AG10803 (cell line): ENCODE results near the gene PROB1.
"Not testable (repeated sequence)": the region's sequence is repeated elsewhere in the genome, so short reads cannot be mapped to it uniquely, and the experiment has no call there.

Experiments used
- DNase-seq: peaks from one replicate; pipeline ENCODE4 v3.0.0; 2010; ENCODE audit warnings: low read depth
- H3K4me3 ChIP-seq: 2 replicates; pipeline ENCODE4 v1.5.1; 2011; ENCODE audit warnings: mild to moderate bottlenecking, low read length, control low read depth
- TF ChIP-seq, protein P1 (sequence below): conservative IDR thresholded peaks from 2 replicates; pipeline ENCODE4 v1.5.1; 2011; ENCODE audit warnings: mild to moderate bottlenecking, low read length, control low read depth, inconsistent platforms

PROB1 gene, protein sequence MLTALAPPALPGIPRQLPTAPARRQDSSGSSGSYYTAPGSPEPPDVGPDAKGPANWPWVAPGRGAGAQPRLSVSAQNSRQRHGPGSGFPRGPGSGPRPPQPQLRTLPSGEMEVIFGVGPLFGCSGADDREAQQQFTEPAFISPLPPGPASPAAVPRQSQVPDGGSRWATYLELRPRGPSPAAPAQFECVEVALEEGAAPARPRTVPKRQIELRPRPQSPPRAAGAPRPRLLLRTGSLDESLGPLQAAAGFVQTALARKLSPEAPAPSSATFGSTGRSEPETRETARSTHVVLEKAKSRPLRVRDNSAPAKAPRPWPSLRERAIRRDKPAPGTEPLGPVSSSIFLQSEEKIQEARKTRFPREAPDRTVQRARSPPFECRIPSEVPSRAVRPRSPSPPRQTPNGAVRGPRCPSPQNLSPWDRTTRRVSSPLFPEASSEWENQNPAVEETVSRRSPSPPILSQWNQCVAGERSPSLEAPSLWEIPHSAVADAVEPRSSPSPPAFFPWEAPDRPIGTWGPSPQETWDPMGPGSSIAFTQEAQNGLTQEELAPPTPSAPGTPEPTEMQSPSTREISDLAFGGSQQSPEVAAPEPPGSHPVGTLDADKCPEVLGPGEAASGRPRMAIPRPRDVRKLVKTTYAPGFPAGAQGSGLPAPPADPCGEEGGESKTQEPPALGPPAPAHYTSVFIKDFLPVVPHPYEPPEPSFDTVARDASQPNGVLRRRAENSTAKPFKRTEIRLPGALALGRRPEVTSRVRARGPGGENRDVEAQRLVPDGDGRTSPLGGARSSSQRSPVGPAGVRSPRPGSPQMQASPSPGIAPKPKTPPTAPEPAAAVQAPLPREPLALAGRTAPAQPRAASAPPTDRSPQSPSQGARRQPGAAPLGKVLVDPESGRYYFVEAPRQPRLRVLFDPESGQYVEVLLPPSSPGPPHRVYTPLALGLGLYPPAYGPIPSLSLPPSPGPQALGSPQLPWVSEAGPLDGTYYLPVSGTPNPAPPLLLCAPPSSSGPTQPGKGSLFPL

DNA sequence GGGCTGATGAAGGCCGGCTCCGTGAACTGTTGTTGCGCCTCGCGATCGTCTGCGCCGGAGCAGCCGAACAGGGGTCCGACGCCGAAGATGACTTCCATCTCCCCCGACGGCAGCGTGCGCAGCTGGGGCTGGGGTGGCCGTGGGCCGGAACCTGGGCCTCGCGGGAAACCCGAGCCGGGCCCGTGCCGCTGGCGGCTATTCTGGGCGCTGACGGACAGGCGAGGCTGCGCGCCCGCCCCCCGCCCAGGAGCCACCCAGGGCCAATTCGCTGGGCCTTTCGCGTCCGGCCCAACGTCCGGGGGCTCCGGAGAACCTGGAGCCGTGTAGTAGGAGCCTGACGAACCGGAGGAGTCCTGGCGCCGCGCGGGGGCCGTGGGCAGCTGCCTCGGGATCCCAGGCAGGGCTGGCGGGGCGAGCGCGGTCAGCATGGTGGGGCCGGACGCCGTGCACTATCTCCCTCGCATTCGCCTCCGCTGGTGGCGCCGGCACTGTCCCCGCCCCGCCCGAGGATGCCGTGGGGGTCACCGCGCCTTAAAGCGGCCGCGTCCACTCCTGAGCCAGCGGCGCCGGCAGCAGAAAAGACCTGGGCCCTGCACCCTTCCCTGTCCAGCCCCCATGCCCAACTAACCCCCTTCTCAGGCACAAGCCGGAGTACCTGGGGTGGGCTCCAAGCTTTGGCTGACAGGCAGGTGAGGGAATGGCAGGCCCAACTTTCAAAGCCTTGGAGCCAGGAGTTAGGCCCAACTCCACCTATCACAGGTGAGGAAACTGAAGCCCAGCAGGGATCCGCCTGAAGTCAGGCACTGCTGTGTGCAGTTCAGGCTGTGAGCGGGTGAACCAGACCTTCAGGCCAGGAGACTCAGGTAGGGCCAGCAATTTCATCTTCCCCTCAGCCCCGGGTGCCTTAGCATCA is at the start of gene PROB1:
Gene PROB1, minus strand, starts transcription at position 451 of the 913 bp plus-strand sequence. Its CDS starts 23 bp downstream, at position 428.
- peak within 1 kb of the TSS; percentile 49 for H3K4me3 ChIP-seq
- DNase-seq, result no peak
- TF ChIP-seq, protein P1, sequence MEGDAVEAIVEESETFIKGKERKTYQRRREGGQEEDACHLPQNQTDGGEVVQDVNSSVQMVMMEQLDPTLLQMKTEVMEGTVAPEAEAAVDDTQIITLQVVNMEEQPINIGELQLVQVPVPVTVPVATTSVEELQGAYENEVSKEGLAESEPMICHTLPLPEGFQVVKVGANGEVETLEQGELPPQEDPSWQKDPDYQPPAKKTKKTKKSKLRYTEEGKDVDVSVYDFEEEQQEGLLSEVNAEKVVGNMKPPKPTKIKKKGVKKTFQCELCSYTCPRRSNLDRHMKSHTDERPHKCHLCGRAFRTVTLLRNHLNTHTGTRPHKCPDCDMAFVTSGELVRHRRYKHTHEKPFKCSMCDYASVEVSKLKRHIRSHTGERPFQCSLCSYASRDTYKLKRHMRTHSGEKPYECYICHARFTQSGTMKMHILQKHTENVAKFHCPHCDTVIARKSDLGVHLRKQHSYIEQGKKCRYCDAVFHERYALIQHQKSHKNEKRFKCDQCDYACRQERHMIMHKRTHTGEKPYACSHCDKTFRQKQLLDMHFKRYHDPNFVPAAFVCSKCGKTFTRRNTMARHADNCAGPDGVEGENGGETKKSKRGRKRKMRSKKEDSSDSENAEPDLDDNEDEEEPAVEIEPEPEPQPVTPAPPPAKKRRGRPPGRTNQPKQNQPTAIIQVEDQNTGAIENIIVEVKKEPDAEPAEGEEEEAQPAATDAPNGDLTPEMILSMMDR, result no peak

DNA sequence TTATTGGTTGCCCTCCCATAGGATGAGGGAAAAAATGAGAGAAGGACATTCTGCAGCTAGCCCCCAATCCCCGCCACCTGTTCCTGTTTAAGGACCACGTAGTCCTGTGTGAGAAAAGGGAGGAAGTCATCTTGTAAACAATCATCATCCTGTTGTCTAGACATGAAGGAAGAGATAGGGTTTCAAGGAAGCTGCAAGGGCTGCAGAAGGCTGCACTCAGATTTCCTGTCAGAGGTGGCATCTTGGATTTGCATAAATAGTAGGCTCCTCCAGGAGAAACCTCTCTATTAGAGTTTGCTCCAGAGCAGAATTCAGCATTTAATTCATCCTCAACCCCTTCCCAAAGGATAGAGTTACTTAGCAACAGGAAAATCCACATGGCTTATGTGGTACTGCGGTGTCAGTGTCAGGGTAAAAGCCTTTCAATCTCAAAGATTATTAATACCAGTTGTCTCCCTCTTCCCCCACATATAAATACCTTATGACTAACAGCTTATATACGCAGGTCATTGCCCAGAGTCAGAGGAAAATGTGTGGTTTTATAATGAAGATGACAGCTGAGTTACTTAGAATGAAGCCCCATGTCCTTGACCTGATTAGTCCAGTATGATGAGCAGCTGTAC is 49.0 kb upstream of the PROB1 start:
- H3K4me3 ChIP-seq, result no peak overlapping the region
- DNase-seq, result peak; percentile 95
- TF ChIP-seq, protein P1, result no peak

DNA sequence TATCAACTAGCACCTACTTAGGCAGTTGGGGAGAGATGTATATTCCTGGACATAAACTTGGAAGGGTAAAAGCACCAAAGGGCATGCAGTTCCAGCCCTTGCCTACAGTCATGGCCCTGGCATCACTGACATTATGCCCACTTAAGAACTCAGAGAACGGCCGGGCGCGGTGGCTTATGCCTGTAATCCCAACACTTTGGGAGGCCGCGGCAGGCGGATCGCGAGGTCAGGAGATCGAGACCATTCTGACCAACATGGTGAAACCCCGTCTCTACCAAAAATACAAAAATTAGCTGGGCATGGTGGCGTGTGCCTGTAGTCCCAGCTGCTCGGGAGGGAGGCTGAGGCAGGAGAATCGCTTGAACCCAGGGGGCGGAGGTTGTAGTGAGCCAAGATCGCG is 45.5 kb upstream of the PROB1 start:
- not testable (repeated sequence) for H3K4me3 ChIP-seq, DNase-seq

DNA sequence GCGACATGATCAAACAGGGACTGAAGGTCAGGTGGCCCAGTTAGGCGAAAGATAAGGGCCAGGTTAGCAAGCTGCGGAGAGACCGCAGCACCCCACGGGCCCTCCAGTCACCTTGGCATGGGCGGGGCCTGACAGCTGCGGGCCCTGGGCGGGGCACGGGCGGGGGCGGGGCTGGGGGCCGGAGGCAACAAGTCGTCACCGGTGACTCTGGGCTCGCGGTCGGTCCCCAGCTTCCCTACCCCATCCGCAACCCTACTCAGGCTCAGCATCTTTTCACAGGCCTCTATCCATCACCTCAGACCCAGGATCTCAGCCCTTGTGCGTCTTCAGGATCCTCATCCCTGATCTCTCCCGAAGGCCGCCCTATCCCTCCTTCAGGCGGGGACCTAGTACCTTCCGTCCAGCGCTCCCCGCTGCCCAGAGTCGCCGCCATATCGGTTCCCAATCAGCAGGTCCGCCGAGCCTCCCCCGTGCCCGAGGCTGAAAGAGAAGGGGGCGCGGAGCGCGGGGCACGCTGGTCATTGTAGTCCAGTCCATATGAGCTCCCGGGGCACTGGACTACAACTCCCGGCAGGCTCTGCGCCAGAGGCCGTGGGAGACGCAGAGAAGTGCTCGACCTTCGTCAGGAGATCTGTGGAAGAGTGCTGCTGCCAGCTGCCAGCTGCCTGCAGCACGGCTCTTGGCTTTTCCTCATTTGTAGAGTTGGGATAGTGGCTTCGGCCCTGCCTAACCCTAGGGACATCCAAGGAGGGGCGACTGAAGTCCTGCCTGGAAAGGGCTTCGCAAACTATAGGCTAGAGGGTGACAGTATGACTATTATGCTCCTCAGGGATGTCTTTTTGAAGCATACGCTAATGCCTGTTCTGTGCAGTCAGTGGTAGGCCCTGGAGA is 44.4 kb upstream of the PROB1 start, which contains the start of gene DNAJC18:
Gene DNAJC18, minus strand, starts transcription at position 513 of the 891 bp plus-strand sequence. Its CDS starts 80 bp downstream, at position 433.
- peak within 1 kb of the TSS; percentile 98 for H3K4me3 ChIP-seq
- TF ChIP-seq, protein P1, result no peak
- DNase-seq, result peak; percentile 89

DNA sequence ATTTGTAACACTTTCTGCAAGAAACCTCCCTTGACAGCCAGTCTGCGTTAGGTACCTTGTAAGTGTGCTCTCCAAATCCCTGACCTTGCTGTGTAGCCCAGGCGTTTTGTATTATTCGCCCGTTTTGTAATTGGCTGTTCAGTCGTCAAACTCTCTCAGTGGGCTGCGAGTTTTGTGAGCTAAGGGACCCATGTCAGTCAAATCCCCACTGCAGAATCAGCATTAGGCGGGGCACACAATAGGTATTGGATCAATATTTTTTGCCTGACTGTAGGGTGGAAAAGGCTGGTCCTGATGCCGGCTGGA is 43.8 kb upstream of the PROB1 start:
- TF ChIP-seq, protein P1, result no peak
- H3K4me3 ChIP-seq, result peak overlapping the region; percentile 98
- no peak for DNase-seq

DNA sequence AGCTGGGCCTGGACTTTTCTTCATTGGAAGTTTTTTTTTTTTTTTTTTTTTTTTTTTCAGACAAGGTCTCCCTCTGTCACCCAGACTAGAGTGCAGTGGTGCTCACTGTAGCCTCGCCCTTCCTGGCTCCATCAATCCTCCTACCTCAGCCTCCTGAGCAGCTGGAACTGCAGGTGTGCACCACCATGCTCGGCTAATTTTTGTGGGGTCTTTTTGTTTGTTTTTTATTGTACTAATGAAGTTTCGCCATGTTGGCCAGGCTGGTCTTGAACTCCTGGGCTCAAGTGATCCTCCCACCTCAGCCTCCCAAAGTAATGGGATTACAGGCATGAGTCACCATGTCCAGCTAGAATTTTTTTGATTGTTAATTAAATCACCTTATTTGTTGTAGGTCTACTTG is 40.8 kb upstream of the PROB1 start:
- DNase-seq, result no peak
- H3K4me3 ChIP-seq, result no peak overlapping the region
- TF ChIP-seq, protein P1, result no peak
